SKM-1 (cell line): Measurements from ENCODE around the gene ATF7IP.

Experiments
- DNase-seq: peaks from one replicate; lab custom pipeline; 2025; ENCODE audit not compliant: unreplicated experiment; lab: John Stamatoyannopoulos, UW

Gene ATF7IP

GRCh38 chr12:14416658-14417057 lies 51.2 kb downstream of the ATF7IP start:
- DNase-seq = no peak

- no peak for DNase-seq
Observed at GRCh38 chr12:14417715-14418114, 52.2 kb downstream of the ATF7IP start.

- DNase-seq = no peak
Observed at GRCh38 chr12:14418451-14418890, 53.0 kb downstream of the ATF7IP start.

GRCh38 chr12:14422516-14423230 lies 57.2 kb downstream of the ATF7IP start:
- DNase-seq = no peak

- no peak for DNase-seq
Observed at GRCh38 chr12:14424545-14424944, 59.1 kb downstream of the ATF7IP start.

- DNase-seq = no peak
Observed at GRCh38 chr12:14426792-14427191, 61.3 kb downstream of the ATF7IP start.

- no peak for DNase-seq
Observed at GRCh38 chr12:14427929-14428328, 62.4 kb downstream of the ATF7IP start.

GRCh38 chr12:14430394-14430986 lies 65.0 kb downstream of the ATF7IP start:
- DNase-seq = no peak

- DNase-seq = no peak
Observed at GRCh38 chr12:14431975-14432374, 66.5 kb downstream of the ATF7IP start.

- DNase-seq = no peak
Observed at GRCh38 chr12:14435627-14436026, 70.1 kb downstream of the ATF7IP start.

GRCh38 chr12:14442221-14442881 lies 76.9 kb downstream of the ATF7IP start:
- no peak for DNase-seq

GRCh38 chr12:14443531-14443930 lies 78.0 kb downstream of the ATF7IP start:
- DNase-seq = no peak

- no peak for DNase-seq
Observed at GRCh38 chr12:14450479-14450878, 85.0 kb downstream of the ATF7IP start.

- no peak for DNase-seq
Observed at GRCh38 chr12:14452336-14452735, 86.9 kb downstream of the ATF7IP start.

- DNase-seq = no peak
Observed at GRCh38 chr12:14452865-14453264, 87.4 kb downstream of the ATF7IP start.

- DNase-seq = no peak
Observed at GRCh38 chr12:14454098-14454907, 88.8 kb downstream of the ATF7IP start.

- no peak for DNase-seq
Observed at GRCh38 chr12:14460212-14460841, 94.8 kb downstream of the ATF7IP start.

- no peak for DNase-seq
Observed at GRCh38 chr12:14471497-14471896, 106.0 kb downstream of the ATF7IP start.

- no peak for DNase-seq
Observed at GRCh38 chr12:14473707-14474287, 108.3 kb downstream of the ATF7IP start.

GRCh38 chr12:14479004-14479403 lies 113.5 kb downstream of the ATF7IP start:
- no peak for DNase-seq

- DNase-seq = no peak
Observed at GRCh38 chr12:14481201-14481600, 115.7 kb downstream of the ATF7IP start.
